GOT3 (cell line): ENCODE measurements around the gene EIPR1.
A peak's percentile ranks its signal among the peaks of the same experiment; 100 is the strongest.
"Not testable (repeated sequence)": the region's sequence is repeated elsewhere in the genome, so short reads cannot be mapped to it uniquely, and the experiment has no call there.

Experiments used
- DNase-seq: peaks from one replicate; lab custom pipeline; 2025; ENCODE audit warnings: mixed read lengths; lab: John Stamatoyannopoulos, UW

Gene EIPR1

GRCh38 chr2:3403587-3404334 lies 26.1 kb upstream of the EIPR1 start:
- no peak for DNase-seq

- no peak for DNase-seq
Observed at GRCh38 chr2:3399829-3400228, 22.2 kb upstream of the EIPR1 start.

DNA sequence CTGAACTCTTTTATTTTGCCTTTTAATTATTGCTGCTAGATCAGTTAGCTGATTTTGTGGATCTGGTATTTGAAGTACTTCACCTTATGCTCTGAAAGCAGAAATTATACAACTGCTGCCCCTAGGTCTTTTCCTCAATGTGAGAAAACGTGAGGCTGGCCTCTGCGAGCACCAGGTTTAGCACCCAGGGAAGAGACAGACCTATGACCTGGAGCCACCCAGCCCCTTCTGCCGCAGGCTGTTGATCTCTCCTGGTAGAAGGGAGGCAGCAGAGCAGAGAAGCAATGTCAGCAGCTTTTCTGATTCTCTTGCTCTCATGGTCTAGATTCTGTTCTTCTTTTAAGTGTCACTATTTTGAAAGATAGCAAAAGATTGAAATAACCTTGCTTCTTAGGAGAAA lies 21.8 kb upstream of the EIPR1 start:
- DNase-seq: no peak

DNA sequence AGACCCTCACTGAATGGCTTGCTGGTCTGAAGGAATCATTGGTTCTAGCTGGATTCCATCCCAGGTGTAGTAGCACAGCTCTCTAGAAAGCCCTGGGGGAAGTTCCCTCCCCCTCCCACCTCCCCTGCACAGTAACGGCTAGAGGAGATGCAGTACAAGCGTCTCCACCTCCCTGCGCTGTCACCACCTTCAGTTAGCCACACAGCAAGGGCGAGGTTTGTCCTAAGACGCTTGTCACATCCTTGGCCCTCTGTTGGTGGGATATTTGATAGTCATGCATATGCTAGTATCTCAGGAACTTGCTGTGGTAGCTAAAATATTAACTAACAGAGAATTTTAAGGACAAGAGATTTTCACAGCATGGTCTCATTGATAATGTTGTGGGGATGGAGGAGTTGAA lies 21.2 kb upstream of the EIPR1 start:
- no peak for DNase-seq

DNA sequence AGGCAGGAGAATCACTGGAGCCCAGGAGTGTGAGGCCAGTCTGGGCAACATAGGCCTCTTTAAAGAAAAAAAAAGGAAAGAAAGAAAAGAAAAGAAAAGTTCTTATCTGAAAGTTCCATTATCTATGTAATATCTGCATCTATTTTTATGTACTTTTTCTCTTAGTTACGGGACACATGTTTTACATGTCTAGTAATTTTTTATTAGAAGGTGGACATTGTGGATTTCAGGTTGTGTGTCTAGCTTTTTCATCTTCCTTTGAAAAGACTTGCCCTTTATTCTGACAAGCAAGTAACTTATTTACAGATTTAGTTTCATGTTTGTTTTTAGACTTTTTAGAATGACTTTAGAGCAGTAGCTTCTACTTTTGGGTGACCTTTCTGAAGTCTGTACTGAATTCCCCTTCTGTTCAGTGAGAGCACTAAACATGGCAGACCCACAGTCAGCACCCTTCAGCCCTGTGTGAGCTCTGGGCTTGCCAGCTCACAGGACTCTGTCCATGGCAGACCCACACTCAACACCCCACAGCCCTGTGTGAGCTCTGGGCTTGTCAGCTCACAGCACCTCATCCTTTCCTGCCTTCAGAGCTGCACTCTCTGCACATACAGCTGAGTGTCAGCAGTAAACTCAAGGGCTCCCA lies 19.4 kb upstream of the EIPR1 start:
- DNase-seq: no peak

DNA sequence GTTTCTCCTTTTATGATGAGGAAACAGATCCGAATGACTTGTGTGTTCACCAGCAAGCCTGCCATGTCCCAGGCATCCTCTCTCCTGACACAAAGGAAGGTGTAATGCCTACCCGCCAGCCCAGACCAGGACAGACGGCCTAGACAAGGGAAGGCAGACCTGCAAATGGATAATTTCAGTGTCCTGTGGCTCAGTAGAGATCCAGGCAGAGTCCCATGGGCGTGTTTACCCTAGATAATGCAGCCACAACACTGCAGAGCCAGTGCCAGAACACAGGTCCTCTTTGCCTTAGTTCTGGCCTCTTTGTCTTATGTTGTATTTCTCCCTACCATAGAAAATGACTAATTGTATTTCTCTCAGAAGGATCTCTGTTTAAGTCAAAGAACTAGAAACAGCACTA lies 14.6 kb upstream of the EIPR1 start:
- no peak for DNase-seq

DNA sequence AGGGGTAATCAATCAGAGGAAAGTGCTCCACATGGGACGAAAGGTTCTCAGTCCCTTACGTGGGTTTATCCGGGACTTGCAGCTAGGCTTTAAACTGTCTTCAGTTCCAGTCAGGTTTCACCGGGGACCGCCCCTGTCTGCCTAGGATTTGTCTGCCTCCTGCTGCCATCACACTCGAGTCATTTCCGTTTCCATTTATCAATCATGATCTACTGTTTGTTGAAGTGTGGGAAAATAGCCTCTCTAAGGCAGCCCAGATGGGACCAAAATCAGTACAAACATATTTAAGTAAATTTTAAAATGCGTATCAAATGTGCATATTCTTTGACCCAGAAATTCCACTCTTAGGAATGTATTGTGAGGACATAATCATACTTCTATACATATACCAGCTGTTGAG lies 12.4 kb upstream of the EIPR1 start:
- no peak for DNase-seq

DNA sequence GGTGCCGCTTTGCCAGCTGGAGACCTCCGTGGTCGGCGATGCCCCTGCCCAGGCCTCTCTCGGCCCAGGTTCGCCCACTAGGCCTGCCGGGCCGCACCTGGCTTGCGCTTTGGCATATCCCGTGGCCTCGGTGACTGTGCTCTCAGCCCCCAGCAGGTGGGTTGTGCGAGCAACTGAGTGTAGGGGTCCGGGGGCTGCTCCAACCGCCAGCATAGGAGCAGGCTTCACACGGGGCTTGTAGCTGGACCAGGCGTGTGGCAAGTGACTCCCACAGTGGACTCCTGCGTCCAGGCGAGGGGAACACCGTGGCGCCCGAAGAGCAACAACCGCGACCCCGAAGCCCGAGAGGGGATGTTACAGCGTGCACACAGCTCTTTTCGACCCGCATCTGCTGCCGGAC lies 11.6 kb upstream of the EIPR1 start:
- no peak for DNase-seq

DNA sequence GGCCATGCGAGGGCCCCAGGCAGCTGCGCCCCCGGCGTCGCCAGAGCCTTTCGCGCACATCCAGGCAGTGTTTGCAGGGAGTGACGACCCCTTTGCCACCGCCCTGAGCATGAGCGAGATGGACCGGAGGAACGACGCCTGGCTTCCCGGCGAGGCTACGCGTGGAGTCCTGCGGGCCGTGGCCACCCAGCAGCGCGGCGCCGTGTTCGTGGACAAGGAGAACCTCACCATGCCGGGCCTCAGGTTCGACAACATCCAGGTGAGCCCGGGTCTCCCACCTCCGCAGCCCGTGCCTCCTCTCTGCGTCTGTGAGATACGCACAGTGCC lies 10.8 kb upstream of the EIPR1 start:
- DNase-seq: no peak

GRCh38 chr2:3387644-3388411 lies 10.2 kb upstream of the EIPR1 start:
- DNase-seq: no peak

DNA sequence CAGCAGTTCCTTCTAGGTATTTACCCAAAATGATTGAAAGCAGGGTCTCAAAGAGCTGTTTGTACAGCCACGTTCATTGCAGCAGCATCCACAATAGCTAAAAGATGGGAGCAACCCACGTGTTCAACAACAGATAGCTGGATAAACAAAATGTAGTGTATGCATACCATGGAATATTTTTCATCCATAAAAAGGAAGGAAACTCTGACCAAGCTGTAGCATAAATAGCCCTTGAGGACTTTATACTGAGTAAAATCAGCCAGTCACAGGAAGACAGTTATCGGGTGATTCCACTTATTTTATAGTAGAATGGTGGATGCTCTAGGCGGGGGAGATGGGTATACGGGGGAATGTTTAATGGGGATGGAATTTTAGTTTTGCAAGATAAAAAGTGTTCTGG lies 9.4 kb upstream of the EIPR1 start:
- DNase-seq: no peak

GRCh38 chr2:3386448-3386958 lies 8.9 kb upstream of the EIPR1 start:
- no peak for DNase-seq

DNA sequence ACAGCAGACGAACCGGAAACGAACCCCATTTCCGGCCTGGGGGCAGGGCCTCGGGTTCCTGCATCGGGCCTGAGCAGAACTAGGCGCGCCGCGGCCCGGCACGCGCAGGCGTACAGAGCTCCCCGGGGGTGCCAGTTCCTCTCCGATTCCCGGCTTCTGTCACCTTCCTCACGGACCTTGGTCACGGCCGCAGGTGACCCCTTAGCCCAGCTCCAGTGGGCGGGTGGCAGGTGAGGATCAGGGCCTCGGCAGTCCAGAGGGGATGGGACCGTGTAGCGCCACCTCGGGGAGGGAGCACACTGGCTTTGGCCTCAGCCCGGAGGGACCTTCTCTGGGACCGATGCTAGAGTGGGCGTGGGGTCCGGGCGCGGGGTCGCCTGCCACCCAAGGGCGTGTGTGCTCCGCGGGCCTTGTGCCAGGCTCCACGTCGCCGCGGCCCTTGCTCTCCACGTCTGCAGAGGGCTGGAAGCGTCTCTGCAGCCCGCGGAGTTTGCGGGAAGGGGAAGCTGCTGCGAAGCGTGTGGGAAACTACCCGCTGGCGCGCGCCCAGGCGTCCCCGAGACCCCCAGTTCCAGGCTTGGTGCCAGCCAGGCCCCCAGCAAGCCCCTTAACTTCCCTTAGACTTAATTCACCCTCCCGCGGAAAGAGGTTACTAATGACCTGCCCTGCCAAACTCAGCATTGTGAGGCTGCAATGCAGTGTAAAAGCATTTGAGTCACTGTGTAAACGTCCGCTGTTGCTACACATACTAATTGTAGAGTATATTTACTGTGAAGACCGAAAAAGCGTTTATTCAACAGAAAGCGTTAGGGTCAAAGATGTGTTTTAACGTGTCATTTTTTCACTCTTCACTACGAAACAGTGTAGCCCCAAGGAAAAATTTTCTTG lies 2.3 kb upstream of the EIPR1 start, which contains the start of gene TRAPPC12:
Gene TRAPPC12, plus strand, starts transcription at position 48 of the 888 bp plus-strand sequence. CDS start 7,930 bp downstream, outside the sequence.
- DNase-seq: peak; percentile 60

- no peak for DNase-seq
Observed at GRCh38 chr2:3379339-3379646, 1.7 kb upstream of the EIPR1 start.

DNA sequence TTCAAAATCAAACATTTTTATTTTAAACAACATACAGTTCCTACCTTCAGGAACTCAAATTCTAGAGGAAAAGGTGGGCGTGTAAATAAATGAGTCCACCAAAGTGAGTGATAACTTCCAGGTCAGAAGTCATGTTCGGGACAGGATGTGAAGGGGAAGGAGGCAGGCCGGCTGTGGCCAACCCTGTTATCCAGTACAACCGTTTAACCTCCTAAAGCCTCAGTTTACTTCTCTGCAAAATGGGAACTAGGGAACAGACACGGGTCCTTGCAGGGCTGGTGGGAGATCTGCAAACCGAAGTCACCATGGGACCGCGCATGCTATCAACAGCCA lies 373 bp downstream of the EIPR1 start:
- DNase-seq: no peak

DNA sequence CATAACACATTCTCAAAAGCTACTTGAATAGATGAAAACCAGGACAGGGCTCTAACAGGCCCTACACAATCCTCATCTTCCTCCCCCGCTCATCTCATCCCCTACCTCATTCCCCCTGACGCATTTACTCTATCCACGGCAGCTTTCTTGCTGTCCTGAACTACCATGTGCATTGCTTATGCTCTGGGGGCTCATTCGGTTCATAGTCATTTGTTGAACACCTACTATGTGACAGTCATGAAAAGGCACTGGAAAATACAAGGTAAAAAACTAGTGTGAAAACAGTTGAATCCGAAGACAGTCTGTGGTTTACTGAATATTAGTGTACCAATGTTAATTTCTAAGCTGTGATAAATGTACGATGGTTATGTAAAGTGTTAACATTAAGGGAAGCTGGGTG lies 797 bp downstream of the EIPR1 start:
- DNase-seq: no peak

GRCh38 chr2:3369340-3370181 lies 8.1 kb downstream of the EIPR1 start:
- not testable (repeated sequence) for DNase-seq

GRCh38 chr2:3368261-3368722 lies 9.3 kb downstream of the EIPR1 start:
- DNase-seq: no peak

- no peak for DNase-seq
Observed at GRCh38 chr2:3365219-3365618, 12.4 kb downstream of the EIPR1 start.

GRCh38 chr2:3361518-3362389 lies 15.9 kb downstream of the EIPR1 start:
- no peak for DNase-seq
